HepG2 (cell line): ENCODE data around the gene LAG3. TPM values are rescaled to one million over a fixed set of nuclear protein-coding genes. Genes with fewer than 3 reads are reported as not detected.

Experiments
- AGO1 ChIP-seq: fragments of 200-400 bp; formaldehyde crosslinking; IDR thresholded peaks from 2 replicates; pipeline ENCODE4 v1.6.1; 2017; ENCODE audit warnings: mild to moderate bottlenecking, low read depth, low read length, moderate library complexity; ENCODE audit not compliant: poor library complexity, severe bottlenecking
- AGO2 ChIP-seq: fragments of 200-400 bp; formaldehyde crosslinking; optimal IDR thresholded peaks from 2 replicates; pipeline ENCODE3; 2017; ENCODE audit warnings: mild to moderate bottlenecking, low read depth, low read length, moderate library complexity
- CREM ChIP-seq, 2 experiments: sonication (generic) in 1 of 2; formaldehyde crosslinking in 1 of 2; IDR thresholded peaks; 2 replicates each; pipeline versions ENCODE4 v1.4.0 to v1.6.1; 2016 to 2020; ENCODE audit warnings: antibody characterized with exemption in 1 of 2, mild to moderate bottlenecking in 1 of 2, missing genetic modification reagents in 1 of 2
- DNMT1 ChIP-seq: sonication (generic); formaldehyde crosslinking; IDR thresholded peaks from 2 replicates; pipeline ENCODE4 v1.5.1; 2020; ENCODE audit warnings: mild to moderate bottlenecking, missing genetic modification reagents
- DPF2 ChIP-seq: sonication (generic); formaldehyde crosslinking; IDR thresholded peaks from 2 replicates; pipeline ENCODE4 v1.4.0; 2020; ENCODE audit warnings: mild to moderate bottlenecking, low read depth, missing genetic modification reagents, borderline replicate concordance
- EEA1 ChIP-seq: sonication (generic); formaldehyde crosslinking; IDR thresholded peaks from 2 replicates; pipeline ENCODE4 v1.5.1; 2020; ENCODE audit warnings: mild to moderate bottlenecking, missing genetic modification reagents, borderline replicate concordance
- FOXA1 ChIP-seq, 2 experiments: fragments of 450-650 bp in 1 of 2; sonication (generic) in 1 of 2; formaldehyde crosslinking in 1 of 2; IDR thresholded peaks; 2 replicates each; pipeline versions ENCODE4 v1.4.0 to v1.6.1; 2016 to 2020; ENCODE audit warnings: missing genetic modification reagents in 1 of 2
- FOXO1 ChIP-seq: sonication (generic); formaldehyde crosslinking; IDR thresholded peaks from 2 replicates; pipeline ENCODE4 v1.4.0; 2020; ENCODE audit warnings: missing genetic modification reagents
- HNRNPLL ChIP-seq: fragments of 200-400 bp; formaldehyde crosslinking; IDR thresholded peaks from 2 replicates; pipeline ENCODE4 v1.6.1; 2017; ENCODE audit warnings: mild to moderate bottlenecking, low read depth, low read length; ENCODE audit not compliant: poor library complexity, severe bottlenecking
- HOXA3 ChIP-seq: sonication (generic); formaldehyde crosslinking; IDR thresholded peaks from 2 replicates; pipeline ENCODE4 v1.5.0; 2020; ENCODE audit warnings: missing genetic modification reagents
- JUND ChIP-seq: sonication (generic); formaldehyde crosslinking; IDR thresholded peaks from 2 replicates; pipeline ENCODE4 v1.8.0; 2022; ENCODE audit warnings: mild to moderate bottlenecking, missing genetic modification reagents
- KAT2B ChIP-seq: fragments of 150-350 bp; IDR thresholded peaks from 2 replicates; pipeline ENCODE4 v1.6.1; 2014; ENCODE audit warnings: low read depth, low read length, borderline replicate concordance
- RBFOX2 ChIP-seq: fragments of 200-400 bp; formaldehyde crosslinking; IDR thresholded peaks from 2 replicates; pipeline ENCODE4 v1.6.1; 2017; ENCODE audit warnings: low read depth, mild to moderate bottlenecking, low read length
- ZBTB3 ChIP-seq: sonication (generic); formaldehyde crosslinking; IDR thresholded peaks from 2 replicates; pipeline ENCODE4 v1.4.0; 2020; ENCODE audit warnings: low read depth, mild to moderate bottlenecking, moderate library complexity, missing genetic modification reagents, borderline replicate concordance
- ZFP37 ChIP-seq: sonication (generic); formaldehyde crosslinking; IDR thresholded peaks from 2 replicates; pipeline ENCODE4 v1.4.0; 2020; ENCODE audit warnings: missing genetic modification reagents, borderline replicate concordance
- ZNF10 ChIP-seq: sonication (generic); formaldehyde crosslinking; IDR thresholded peaks from 2 replicates; pipeline ENCODE4 v1.4.0; 2020; ENCODE audit warnings: mild to moderate bottlenecking, low read depth, missing genetic modification reagents, borderline replicate concordance
- ZNF207 ChIP-seq: fragments of 450-650 bp; IDR thresholded peaks from 2 replicates; pipeline ENCODE4 v1.6.1; 2016; ENCODE audit warnings: antibody characterized with exemption, borderline replicate concordance
- ZNF296 ChIP-seq: sonication (generic); formaldehyde crosslinking; conservative IDR thresholded peaks from 2 replicates; pipeline ENCODE4 v1.5.0; 2020; ENCODE audit warnings: mild to moderate bottlenecking, missing genetic modification reagents
- ZNF768 ChIP-seq: sonication (generic); formaldehyde crosslinking; IDR thresholded peaks from 2 replicates; pipeline ENCODE4 v1.4.0; 2020; ENCODE audit warnings: missing genetic modification reagents
- ZNF841 ChIP-seq: sonication (generic); formaldehyde crosslinking; IDR thresholded peaks from 2 replicates; pipeline ENCODE4 v1.8.1; 2023; ENCODE audit warnings: missing genetic modification reagents, borderline replicate concordance
- polyA plus RNA-seq, 8 experiments: library from polyadenylated mRNA; depleted of rRNA in 3 of 8; stranded (reverse) in 7 of 8; unstranded in 1 of 8; fragments of >200 nt; fragmentation: Illumina TruSeq in 4 of 8; extraction: Trizol in 4 of 8; gene quantifications; 2 replicates each; pipeline versions ENCODE4 v1.2.1 to v1.2.3, GENCODE V29; 2011 to 2016; ENCODE audit warnings: low read depth in 4 of 8, missing spikeins in 1 of 8, mixed read lengths in 1 of 8; ENCODE audit not compliant: insufficient read depth in 1 of 8
- total RNA-seq, 5 experiments: library from RNA; depleted of rRNA; stranded (reverse); fragments of >200 nt; fragmentation: Illumina TruSeq; extraction: Trizol; gene quantifications; 2 replicates each; pipeline ENCODE4 v1.2.3, GENCODE V29; 2016; ENCODE audit warnings: low read depth in 1 of 5
- TF ChIP-seq, protein P1 (sequence below): sonication (generic); formaldehyde crosslinking; IDR thresholded peaks from 2 replicates; pipeline ENCODE4 v1.4.0; 2020; ENCODE audit warnings: low read depth, mild to moderate bottlenecking, missing genetic modification reagents
- TF ChIP-seq, protein P2 (sequence below): sonication (generic); formaldehyde crosslinking; IDR thresholded peaks from 2 replicates; pipeline ENCODE4 v1.4.0; 2020; ENCODE audit warnings: mild to moderate bottlenecking, missing genetic modification reagents
- TF ChIP-seq, protein P3 (sequence below): IDR thresholded peaks from 2 replicates; pipeline ENCODE4 v1.6.1; 2016
- TF ChIP-seq, protein P4 (sequence below): sonication (generic); formaldehyde crosslinking; IDR thresholded peaks from 2 replicates; pipeline ENCODE4 v1.5.1; 2020; ENCODE audit warnings: missing genetic modification reagents, mild to moderate bottlenecking, borderline replicate concordance

Gene LAG3
- total and polyA plus RNA-seq, 2 of the 13 experiments (the other 11 are each of a cell fraction or from before 2014, with no cell fraction given): 0.11 to 0.26 TPM

DNA sequence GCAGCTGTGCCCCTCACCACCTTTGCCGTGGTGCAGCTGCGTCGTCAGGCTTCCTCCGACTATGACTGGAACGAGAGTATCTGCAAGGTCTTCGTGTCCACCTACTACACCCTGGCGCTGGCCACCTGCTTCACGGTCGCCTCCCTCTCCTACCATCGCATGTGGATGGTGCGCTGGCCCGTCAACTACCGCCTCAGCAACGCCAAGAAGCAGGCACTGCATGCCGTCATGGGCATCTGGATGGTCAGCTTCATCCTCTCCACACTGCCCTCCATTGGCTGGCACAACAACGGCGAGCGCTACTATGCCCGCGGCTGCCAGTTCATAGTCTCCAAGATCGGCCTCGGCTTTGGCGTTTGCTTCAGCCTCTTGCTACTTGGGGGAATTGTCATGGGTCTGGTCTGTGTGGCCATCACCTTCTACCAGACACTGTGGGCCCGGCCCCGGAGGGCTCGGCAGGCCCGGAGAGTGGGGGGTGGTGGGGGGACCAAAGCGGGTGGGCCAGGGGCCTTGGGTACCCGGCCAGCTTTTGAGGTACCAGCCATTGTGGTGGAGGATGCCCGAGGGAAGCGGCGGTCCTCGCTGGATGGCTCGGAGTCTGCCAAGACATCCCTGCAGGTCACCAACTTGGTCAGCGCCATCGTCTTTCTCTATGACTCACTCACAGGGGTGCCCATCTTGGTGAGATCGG, 51.9 kb downstream of the LAG3 start (continued):
- TF ChIP-seq, protein P1, sequence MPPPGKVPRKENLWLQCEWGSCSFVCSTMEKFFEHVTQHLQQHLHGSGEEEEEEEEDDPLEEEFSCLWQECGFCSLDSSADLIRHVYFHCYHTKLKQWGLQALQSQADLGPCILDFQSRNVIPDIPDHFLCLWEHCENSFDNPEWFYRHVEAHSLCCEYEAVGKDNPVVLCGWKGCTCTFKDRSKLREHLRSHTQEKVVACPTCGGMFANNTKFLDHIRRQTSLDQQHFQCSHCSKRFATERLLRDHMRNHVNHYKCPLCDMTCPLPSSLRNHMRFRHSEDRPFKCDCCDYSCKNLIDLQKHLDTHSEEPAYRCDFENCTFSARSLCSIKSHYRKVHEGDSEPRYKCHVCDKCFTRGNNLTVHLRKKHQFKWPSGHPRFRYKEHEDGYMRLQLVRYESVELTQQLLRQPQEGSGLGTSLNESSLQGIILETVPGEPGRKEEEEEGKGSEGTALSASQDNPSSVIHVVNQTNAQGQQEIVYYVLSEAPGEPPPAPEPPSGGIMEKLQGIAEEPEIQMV: no peak
- TF ChIP-seq FOXA1 (IDR thresholded peaks at IDR 0.05): no peak
- no peak for TF ChIP-seq FOXA1 (CRISPR knock-in tag; IDR thresholded peaks at IDR 0.05)
- TF ChIP-seq ZBTB3 (CRISPR knock-in tag): no peak
- TF ChIP-seq KAT2B: no peak
- TF ChIP-seq RBFOX2: 0 out of 2 replicates have a peak, but pooled peaks have one; percentile 25
- TF ChIP-seq, protein P2, sequence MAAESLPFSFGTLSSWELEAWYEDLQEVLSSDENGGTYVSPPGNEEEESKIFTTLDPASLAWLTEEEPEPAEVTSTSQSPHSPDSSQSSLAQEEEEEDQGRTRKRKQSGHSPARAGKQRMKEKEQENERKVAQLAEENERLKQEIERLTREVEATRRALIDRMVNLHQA: no peak
- TF ChIP-seq EEA1: no peak
- TF ChIP-seq ZNF207: no peak
- no peak for TF ChIP-seq JUND (CRISPR knock-in tag)
- TF ChIP-seq DPF2: no peak
- TF ChIP-seq HNRNPLL: no peak
- no peak for TF ChIP-seq ZNF10 (CRISPR knock-in tag)
- peak; percentile 78 for TF ChIP-seq AGO1
- TF ChIP-seq DNMT1 (CRISPR knock-in tag): 0 out of 2 replicates have a peak, but pooled peaks have one; percentile 24
- no peak for TF ChIP-seq ZNF841 (CRISPR knock-in tag)
- TF ChIP-seq, protein P3, sequence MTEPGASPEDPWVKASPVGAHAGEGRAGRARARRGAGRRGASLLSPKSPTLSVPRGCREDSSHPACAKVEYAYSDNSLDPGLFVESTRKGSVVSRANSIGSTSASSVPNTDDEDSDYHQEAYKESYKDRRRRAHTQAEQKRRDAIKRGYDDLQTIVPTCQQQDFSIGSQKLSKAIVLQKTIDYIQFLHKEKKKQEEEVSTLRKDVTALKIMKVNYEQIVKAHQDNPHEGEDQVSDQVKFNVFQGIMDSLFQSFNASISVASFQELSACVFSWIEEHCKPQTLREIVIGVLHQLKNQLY (CRISPR knock-in tag): no peak
- TF ChIP-seq ZNF768 (CRISPR knock-in tag): no peak
- TF ChIP-seq AGO2: peak; percentile 93
- TF ChIP-seq ZNF296 (CRISPR knock-in tag): no peak
- no peak for TF ChIP-seq CREM (IDR thresholded peaks at IDR 0.05)
- no peak for TF ChIP-seq CREM (CRISPR knock-in tag; IDR thresholded peaks at IDR 0.05)
- 0 out of 2 replicates have a peak, but pooled peaks have one; percentile 40 for TF ChIP-seq HOXA3 (CRISPR knock-in tag)
- no peak for TF ChIP-seq FOXO1 (CRISPR knock-in tag)
- TF ChIP-seq ZFP37 (CRISPR knock-in tag): no peak
- TF ChIP-seq, protein P4, sequence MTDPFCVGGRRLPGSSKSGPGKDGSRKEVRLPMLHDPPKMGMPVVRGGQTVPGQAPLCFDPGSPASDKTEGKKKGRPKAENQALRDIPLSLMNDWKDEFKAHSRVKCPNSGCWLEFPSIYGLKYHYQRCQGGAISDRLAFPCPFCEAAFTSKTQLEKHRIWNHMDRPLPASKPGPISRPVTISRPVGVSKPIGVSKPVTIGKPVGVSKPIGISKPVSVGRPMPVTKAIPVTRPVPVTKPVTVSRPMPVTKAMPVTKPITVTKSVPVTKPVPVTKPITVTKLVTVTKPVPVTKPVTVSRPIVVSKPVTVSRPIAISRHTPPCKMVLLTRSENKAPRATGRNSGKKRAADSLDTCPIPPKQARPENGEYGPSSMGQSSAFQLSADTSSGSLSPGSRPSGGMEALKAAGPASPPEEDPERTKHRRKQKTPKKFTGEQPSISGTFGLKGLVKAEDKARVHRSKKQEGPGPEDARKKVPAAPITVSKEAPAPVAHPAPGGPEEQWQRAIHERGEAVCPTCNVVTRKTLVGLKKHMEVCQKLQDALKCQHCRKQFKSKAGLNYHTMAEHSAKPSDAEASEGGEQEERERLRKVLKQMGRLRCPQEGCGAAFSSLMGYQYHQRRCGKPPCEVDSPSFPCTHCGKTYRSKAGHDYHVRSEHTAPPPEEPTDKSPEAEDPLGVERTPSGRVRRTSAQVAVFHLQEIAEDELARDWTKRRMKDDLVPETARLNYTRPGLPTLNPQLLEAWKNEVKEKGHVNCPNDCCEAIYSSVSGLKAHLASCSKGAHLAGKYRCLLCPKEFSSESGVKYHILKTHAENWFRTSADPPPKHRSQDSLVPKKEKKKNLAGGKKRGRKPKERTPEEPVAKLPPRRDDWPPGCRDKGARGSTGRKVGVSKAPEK (CRISPR knock-in tag): no peak
